ENCODE data around the gene DNAAF5. TPM values are rescaled to one million over a fixed set of nuclear protein-coding genes. Genes with fewer than 3 reads are reported as not detected.

Gene DNAAF5
- total RNA-seq, 1 donor from 2014 or later, result 41.5 TPM

DNA sequence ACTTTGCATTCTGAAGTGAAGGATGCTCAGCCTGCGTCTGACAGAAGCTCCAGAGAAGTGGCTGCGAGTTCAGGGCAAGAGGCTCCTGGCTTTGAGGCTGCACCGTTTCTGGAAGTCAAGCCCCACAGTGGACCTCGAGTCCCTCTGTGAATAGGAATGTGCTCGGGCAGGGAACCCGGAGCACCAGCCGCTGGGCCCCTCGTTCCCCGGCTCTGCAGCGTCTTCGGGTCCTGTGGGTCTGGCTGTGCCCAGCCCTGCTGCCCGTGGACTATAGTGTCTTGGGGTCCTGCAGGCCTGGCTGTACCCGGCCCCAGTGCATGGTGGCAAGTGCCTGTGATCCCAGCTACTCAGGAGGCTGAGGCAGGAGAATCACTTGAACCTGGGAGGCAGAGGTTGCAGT lies 45.9 kb downstream of the DNAAF5 start:
- no peak overlapping the region for H3K27ac Mint-ChIP-seq
- no peaks in the 10 kb centered on the region for H3K4me1 Mint-ChIP-seq (ENCODE audit: low read depth)
- intact Hi-C loops (cut with micrococcal nuclease), result no loop called here
- DNase-seq (ENCODE audit: low spot score), result no peak
- peaks cover 14% of the 10 kb centered on the region for H3K36me3 Mint-ChIP-seq (ENCODE audit: low read depth)
- no peaks in the 10 kb centered on the region for H3K9me3 Mint-ChIP-seq
- H3K4me3 Mint-ChIP-seq (ENCODE audit: low read depth), result no peak overlapping the region
- no peaks in the 10 kb centered on the region for H3K27me3 Mint-ChIP-seq (ENCODE audit: low read depth)

- no peak for DNase-seq (ENCODE audit: low spot score)
- H3K4me3 Mint-ChIP-seq (ENCODE audit: low read depth), result no peak overlapping the region
- H3K9me3 Mint-ChIP-seq, result no peaks in the 10 kb centered on the region
- no peaks in the 10 kb centered on the region for H3K27me3 Mint-ChIP-seq (ENCODE audit: low read depth)
- H3K4me1 Mint-ChIP-seq (ENCODE audit: low read depth), result no peaks in the 10 kb centered on the region
- intact Hi-C loops (cut with micrococcal nuclease), result no loop called here
- H3K36me3 Mint-ChIP-seq (ENCODE audit: low read depth), result peaks cover 10% of the 10 kb centered on the region
- no peak overlapping the region for H3K27ac Mint-ChIP-seq
These were observed 46.5 kb downstream of the DNAAF5 start for GRCh38 chr7:772861-773621.

DNA sequence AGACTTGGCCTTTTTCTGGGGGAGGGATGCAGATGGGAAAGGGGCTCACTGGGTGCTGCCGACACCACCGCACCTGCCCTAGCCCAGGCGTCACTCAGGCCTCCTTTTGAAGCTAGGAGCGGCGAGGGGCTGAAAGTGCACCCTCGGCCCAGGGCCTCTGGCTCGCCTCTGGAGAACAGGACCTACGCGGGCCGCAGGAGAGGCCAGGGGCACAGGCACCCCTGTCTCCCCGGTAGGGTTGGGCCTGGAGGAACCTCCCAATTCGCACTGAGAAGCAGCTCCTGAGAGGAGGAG lies 47.1 kb downstream of the DNAAF5 start:
- H3K36me3 Mint-ChIP-seq (ENCODE audit: low read depth), result peaks cover 7% of the 10 kb centered on the region

DNA sequence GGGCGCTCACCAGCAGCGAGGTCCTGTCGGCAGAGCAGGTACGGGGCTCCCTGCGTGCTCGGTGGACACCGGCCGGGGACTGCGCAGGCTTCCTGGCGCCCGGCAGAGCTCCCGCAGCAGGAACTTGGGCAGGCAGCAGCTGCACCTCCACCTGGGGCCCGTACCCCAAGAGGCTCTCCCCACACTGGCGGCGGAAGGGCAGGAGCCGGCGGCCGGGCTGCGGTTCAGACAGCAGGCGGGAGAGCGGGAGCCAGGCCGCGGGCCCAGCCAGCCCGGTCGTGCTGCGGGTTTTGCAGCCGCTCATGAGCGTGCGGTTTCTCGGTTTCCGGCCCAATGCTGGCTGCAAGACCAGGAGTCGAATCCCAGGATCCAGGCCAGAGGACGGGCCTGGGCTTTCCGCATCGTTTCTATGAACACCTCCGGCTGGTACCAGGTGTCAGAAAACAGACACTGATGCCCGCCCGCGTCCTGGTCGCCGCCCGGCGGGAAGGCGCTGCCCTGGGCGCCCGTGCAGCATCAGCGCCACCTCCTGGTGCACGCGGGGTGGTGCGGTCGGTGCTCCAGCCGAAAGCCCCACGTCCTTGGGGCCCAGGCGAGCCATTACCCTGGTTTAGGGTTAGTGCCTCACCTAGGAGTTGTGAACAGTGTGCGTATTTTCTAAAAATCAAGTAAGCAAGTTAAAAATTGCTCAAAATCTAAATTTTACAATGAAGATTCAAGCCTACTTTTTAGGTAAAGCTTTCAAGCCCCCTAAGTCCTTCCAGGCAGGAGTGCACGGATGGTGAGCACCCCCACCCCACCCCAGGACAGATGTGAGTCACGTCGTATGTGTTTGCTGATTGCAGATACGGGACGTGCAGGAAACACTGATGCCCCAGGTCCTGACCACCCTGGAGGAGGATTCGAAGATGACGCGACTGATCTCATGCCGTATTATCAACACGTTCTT lies 47.9 kb downstream of the DNAAF5 start:
- intact Hi-C loops (cut with micrococcal nuclease), result loop anchor here (1.0 kb wide), 1 partner anchor 452 kb away; no protein-coding TSS in a partner anchor
- Mint-ChIP-seq H3K27me3 (ENCODE audit: low read depth) (no peaks in the 10 kb centered on the region), H3K4me3 (ENCODE audit: low read depth) (no peak overlapping the region), H3K27ac (no peak overlapping the region), H3K36me3 (ENCODE audit: low read depth) (peaks cover 7% of the 10 kb centered on the region), H3K4me1 (ENCODE audit: low read depth) (no peaks in the 10 kb centered on the region), H3K9me3 (no peaks in the 10 kb centered on the region)
- peak; percentile 34 for DNase-seq (ENCODE audit: low spot score)

More for the DNA sequence above, 47.1 kb downstream of the DNAAF5 start:
- Mint-ChIP-seq H3K4me1 (ENCODE audit: low read depth) (no peaks in the 10 kb centered on the region), H3K27ac (no peak overlapping the region), H3K4me3 (ENCODE audit: low read depth) (no peak overlapping the region), H3K9me3 (no peaks in the 10 kb centered on the region), H3K27me3 (ENCODE audit: low read depth) (no peaks in the 10 kb centered on the region)
- no peak for DNase-seq (ENCODE audit: low spot score)
- intact Hi-C loops (cut with micrococcal nuclease), result no loop called here

- Mint-ChIP-seq H3K27me3 (ENCODE audit: low read depth) (no peaks in the 10 kb centered on the region), H3K36me3 (ENCODE audit: low read depth) (peaks cover 7% of the 10 kb centered on the region), H3K4me3 (ENCODE audit: low read depth) (no peak overlapping the region), H3K9me3 (no peaks in the 10 kb centered on the region), H3K4me1 (ENCODE audit: low read depth) (no peaks in the 10 kb centered on the region), H3K27ac (no peak overlapping the region)
- intact Hi-C loops (cut with micrococcal nuclease), result no loop called here
- DNase-seq (ENCODE audit: low spot score), result no peak
These were observed 49.9 kb downstream of the DNAAF5 start for GRCh38 chr7:776381-776780.

DNA sequence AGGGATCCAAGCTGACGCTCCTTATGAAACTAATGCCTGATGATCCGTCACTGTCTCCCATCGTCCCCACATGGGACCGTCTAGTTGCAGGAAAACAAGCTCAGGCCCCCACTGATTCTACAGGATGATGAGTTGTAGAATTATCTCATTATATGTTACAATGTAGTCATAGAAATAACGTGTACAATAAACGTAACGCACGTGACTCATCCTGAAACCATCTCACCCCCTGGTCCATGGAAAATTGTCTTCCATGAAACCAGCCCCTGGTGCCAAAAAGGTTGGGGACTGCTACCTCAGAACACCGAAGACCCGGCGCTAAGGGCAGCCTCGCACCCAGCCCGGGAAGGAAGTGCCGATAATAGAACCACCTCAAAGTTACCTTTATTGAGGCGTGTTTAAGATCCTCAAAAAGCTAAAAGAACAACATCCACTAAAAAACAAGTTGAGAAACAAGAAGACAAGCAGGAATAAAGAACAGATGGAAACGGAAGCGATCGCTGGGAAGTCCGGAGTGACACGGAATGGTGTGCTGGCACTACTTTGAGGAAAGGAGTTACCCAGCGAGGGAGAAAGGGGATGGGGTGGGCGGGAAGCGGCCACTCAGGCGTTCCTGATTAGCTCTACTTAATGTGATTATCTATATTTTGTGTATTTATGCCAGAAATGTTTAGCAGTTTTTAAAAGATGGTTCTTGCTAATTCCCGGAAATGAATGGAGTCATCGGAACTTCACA lies 50.7 kb downstream of the DNAAF5 start:
- intact Hi-C loops (cut with micrococcal nuclease), result no loop called here
- Mint-ChIP-seq H3K36me3 (ENCODE audit: low read depth) (peaks cover 13% of the 10 kb centered on the region), H3K27me3 (ENCODE audit: low read depth) (no peaks in the 10 kb centered on the region), H3K27ac (no peak overlapping the region), H3K4me3 (ENCODE audit: low read depth) (no peak overlapping the region), H3K9me3 (no peaks in the 10 kb centered on the region), H3K4me1 (ENCODE audit: low read depth) (no peaks in the 10 kb centered on the region)
- no peak for DNase-seq (ENCODE audit: low spot score)

DNA sequence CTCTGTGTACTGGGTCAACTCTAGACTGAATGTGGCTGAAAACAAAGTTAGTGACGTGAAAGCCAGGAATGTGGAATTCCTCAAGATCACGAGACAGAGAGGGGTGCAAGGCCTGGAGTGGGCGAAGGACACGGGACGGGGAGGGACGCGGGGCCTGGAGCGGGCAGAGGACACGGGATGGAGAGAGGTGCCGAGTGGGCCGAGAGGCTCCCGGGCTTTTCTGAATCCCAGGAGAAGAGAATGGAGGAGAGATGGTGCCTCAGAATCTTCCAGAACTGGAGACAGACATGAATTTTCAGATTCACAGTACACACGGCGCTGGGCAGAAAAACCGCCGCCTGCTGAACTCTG lies 51.2 kb downstream of the DNAAF5 start:
- no peak for DNase-seq (ENCODE audit: low spot score)
- H3K27me3 Mint-ChIP-seq (ENCODE audit: low read depth), result no peaks in the 10 kb centered on the region
- H3K9me3 Mint-ChIP-seq, result no peaks in the 10 kb centered on the region
- no peak overlapping the region for H3K4me3 Mint-ChIP-seq (ENCODE audit: low read depth)
- intact Hi-C loops (cut with micrococcal nuclease), result no loop called here
- H3K4me1 Mint-ChIP-seq (ENCODE audit: low read depth), result no peaks in the 10 kb centered on the region
- peaks cover 15% of the 10 kb centered on the region for H3K36me3 Mint-ChIP-seq (ENCODE audit: low read depth)
- no peak overlapping the region for H3K27ac Mint-ChIP-seq

GRCh38 chr7:778271-778967 lies 51.9 kb downstream of the DNAAF5 start:
- DNase-seq (ENCODE audit: low spot score), result no peak
- Mint-ChIP-seq H3K27ac (no peak overlapping the region), H3K9me3 (no peaks in the 10 kb centered on the region), H3K4me1 (ENCODE audit: low read depth) (no peaks in the 10 kb centered on the region), H3K27me3 (ENCODE audit: low read depth) (no peaks in the 10 kb centered on the region), H3K4me3 (ENCODE audit: low read depth) (no peak overlapping the region), H3K36me3 (ENCODE audit: low read depth) (peaks cover 16% of the 10 kb centered on the region)
- intact Hi-C loops (cut with micrococcal nuclease), result no loop called here

GRCh38 chr7:778968-779451 lies 52.5 kb downstream of the DNAAF5 start:
- intact Hi-C loops (cut with micrococcal nuclease), result no loop called here
- no peaks in the 10 kb centered on the region for H3K9me3 Mint-ChIP-seq
- no peak overlapping the region for H3K27ac Mint-ChIP-seq
- peaks cover 16% of the 10 kb centered on the region for H3K36me3 Mint-ChIP-seq (ENCODE audit: low read depth)
- no peak overlapping the region for H3K4me3 Mint-ChIP-seq (ENCODE audit: low read depth)
- no peaks in the 10 kb centered on the region for H3K27me3 Mint-ChIP-seq (ENCODE audit: low read depth)
- H3K4me1 Mint-ChIP-seq (ENCODE audit: low read depth), result no peaks in the 10 kb centered on the region
- no peak for DNase-seq (ENCODE audit: low spot score)

GRCh38 chr7:779480-779879 lies 53.0 kb downstream of the DNAAF5 start:
- H3K27me3 Mint-ChIP-seq (ENCODE audit: low read depth), result no peaks in the 10 kb centered on the region
- DNase-seq (ENCODE audit: low spot score), result no peak
- H3K4me1 Mint-ChIP-seq (ENCODE audit: low read depth), result no peaks in the 10 kb centered on the region
- no peaks in the 10 kb centered on the region for H3K9me3 Mint-ChIP-seq
- no peak overlapping the region for H3K27ac Mint-ChIP-seq
- H3K4me3 Mint-ChIP-seq (ENCODE audit: low read depth), result no peak overlapping the region
- H3K36me3 Mint-ChIP-seq (ENCODE audit: low read depth), result peaks cover 21% of the 10 kb centered on the region
- intact Hi-C loops (cut with micrococcal nuclease), result no loop called here

DNA sequence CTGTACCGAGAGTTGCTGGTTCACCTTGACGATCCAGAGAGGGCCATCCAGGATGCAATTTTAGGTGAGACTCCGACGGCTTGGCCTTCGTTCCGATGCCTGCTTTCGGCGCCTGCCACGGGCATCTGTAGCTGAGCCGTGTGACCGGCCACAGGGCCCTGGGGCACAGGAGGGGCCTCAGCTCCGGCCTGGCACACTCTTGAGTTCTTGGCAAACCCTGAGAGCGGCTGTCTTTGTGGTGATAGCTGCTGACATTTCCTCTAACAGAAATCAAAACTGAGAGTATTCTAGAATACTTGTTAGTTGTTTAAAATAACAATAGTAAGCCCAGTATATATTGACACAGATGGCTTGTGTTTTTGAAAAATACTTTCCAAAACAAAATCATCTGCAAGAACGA lies 53.6 kb downstream of the DNAAF5 start:
- Mint-ChIP-seq H3K36me3 (ENCODE audit: low read depth) (peaks cover 27% of the 10 kb centered on the region), H3K4me3 (ENCODE audit: low read depth) (no peak overlapping the region)
- intact Hi-C loops (cut with micrococcal nuclease), result no loop called here

GRCh38 chr7:780516-780915 lies 54.0 kb downstream of the DNAAF5 start:
- intact Hi-C loops (cut with micrococcal nuclease), result no loop called here

More for the DNA sequence above, 53.6 kb downstream of the DNAAF5 start:
- DNase-seq (ENCODE audit: low spot score), result no peak
- H3K27ac Mint-ChIP-seq, result no peak overlapping the region
- no peaks in the 10 kb centered on the region for H3K27me3 Mint-ChIP-seq (ENCODE audit: low read depth)
- H3K4me1 Mint-ChIP-seq (ENCODE audit: low read depth), result no peaks in the 10 kb centered on the region
- H3K9me3 Mint-ChIP-seq, result no peaks in the 10 kb centered on the region

More at GRCh38 chr7:780516-780915, 54.0 kb downstream of the DNAAF5 start:
- Mint-ChIP-seq H3K9me3 (no peaks in the 10 kb centered on the region), H3K36me3 (ENCODE audit: low read depth) (peaks cover 27% of the 10 kb centered on the region), H3K27me3 (ENCODE audit: low read depth) (no peaks in the 10 kb centered on the region), H3K27ac (no peak overlapping the region), H3K4me3 (ENCODE audit: low read depth) (no peak overlapping the region), H3K4me1 (ENCODE audit: low read depth) (no peaks in the 10 kb centered on the region)
- no peak for DNase-seq (ENCODE audit: low spot score)
